Measurements from ENCODE around the gene NIM1K. TPM values are rescaled to one million over a fixed set of nuclear protein-coding genes. Genes with fewer than 3 reads are reported as not detected.

NIM1K gene
- under 1 TPM in 1 of 4 donors, not detected in 3; 0.32 TPM for total RNA-seq

DNA sequence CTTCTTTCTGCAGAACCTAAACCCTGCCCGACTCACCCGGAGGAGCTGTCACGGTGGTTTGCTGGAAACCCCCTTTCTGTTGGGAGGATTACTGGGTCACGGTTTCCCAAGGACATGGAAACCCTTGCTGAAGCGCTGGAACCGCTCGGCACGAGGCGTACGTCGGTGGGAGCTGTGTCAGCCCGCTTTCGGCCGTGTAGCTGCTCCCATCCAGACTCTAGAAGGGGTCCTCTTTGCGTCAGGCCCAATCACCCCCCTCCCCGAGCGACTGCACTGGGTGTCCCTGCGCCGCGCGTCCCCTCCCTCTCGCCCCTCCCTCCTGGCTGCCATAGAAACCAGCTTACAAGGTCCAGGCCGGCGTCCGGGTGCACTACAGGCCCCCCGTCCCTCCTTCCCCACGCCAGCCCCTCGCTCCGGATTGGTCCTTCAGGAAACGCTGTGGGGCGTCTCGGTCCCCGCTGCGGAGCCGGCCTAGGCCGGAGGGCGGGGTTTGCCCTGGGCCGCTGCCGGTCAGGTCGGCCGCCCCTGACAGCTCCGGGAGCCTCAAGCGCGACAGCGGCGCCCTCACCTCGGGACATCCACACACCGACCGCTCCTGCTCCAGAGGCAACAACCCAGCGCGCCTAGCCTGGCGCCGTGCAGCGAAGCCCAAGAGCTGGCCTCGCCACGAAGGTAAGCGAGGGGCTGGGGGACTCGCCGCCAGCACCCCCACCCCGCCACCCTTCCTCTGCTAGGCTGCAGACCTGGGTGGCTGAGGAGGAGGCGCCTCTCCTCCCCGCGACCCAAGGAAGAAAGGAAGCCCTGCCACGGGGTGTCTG is at the start of gene NIM1K:
NIM1K (plus strand) TSS at position 486 of the 818 bp plus-strand sequence. CDS start 53,551 bp downstream, outside the sequence.
- 2% methylated on average over 61 of the region's 64 CpGs; no CpG with 5 or more reads in 1 of the 2 donors for WGBS, 2 donors (ENCODE audit: low coverage in 1 of 2)
- TF ChIP-seq POLR2AphosphoS5 (IDR thresholded peaks at IDR 0.05): peak in 1 of 3 donors; percentile 33
- no peak for TF ChIP-seq POLR2A (IDR thresholded peaks at IDR 0.05)
- TF ChIP-seq, protein P1, sequence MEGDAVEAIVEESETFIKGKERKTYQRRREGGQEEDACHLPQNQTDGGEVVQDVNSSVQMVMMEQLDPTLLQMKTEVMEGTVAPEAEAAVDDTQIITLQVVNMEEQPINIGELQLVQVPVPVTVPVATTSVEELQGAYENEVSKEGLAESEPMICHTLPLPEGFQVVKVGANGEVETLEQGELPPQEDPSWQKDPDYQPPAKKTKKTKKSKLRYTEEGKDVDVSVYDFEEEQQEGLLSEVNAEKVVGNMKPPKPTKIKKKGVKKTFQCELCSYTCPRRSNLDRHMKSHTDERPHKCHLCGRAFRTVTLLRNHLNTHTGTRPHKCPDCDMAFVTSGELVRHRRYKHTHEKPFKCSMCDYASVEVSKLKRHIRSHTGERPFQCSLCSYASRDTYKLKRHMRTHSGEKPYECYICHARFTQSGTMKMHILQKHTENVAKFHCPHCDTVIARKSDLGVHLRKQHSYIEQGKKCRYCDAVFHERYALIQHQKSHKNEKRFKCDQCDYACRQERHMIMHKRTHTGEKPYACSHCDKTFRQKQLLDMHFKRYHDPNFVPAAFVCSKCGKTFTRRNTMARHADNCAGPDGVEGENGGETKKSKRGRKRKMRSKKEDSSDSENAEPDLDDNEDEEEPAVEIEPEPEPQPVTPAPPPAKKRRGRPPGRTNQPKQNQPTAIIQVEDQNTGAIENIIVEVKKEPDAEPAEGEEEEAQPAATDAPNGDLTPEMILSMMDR (IDR thresholded peaks at IDR 0.05): no peak
- H3K27ac ChIP-seq: peak within 1 kb of the TSS; percentile 40 to 55 (median 50)
- in situ Hi-C loops (cut with MboI; ENCODE audit: low pct_ligation_motif_present in 1 of 4, low pct_unique_long_range_greater_than_20kb in 1 of 4, low sequenced_read_pairs in 3 of 4): no loop called here
- peak; percentile 62 for DNase-seq
- H3K4me3 ChIP-seq: peak within 1 kb of the TSS; percentile 30 to 71 (median 48)
- H3K4me1 ChIP-seq: peaks cover 7 to 25% (median 17%) of the 10 kb centered on the region in 4 donors
- no peaks in the 10 kb centered on the region for H3K9me3 ChIP-seq
- intact Hi-C loops (cut with DNase I; ENCODE audit: low total_unique reads): no loop called here
- H3K27me3 ChIP-seq: peaks cover 23% of the 10 kb centered on the region
- no peaks in the 10 kb centered on the region for H3K36me3 ChIP-seq

- 95 to 96% methylated on average over 3 of the region's 3 CpGs for WGBS, 2 donors (ENCODE audit: low coverage in 1 of 2)
- intact Hi-C loops (cut with DNase I; ENCODE audit: low total_unique reads) (no loop called here), in situ Hi-C loops (cut with MboI; ENCODE audit: low pct_ligation_motif_present in 1 of 4, low pct_unique_long_range_greater_than_20kb in 1 of 4, low sequenced_read_pairs in 3 of 4) (no loop called here)
- DNase-seq: no peak
- TF ChIP-seq POLR2A (IDR thresholded peaks at IDR 0.05) (no peak), EP300 (IDR thresholded peaks at IDR 0.05; ENCODE audit: low read depth) (no peak)
- TF ChIP-seq, protein P1 (IDR thresholded peaks at IDR 0.05): no peak
- H3K27ac ChIP-seq: no peak overlapping the region
- H3K27me3 ChIP-seq: no peaks in the 10 kb centered on the region
- H3K4me3 ChIP-seq: no peak overlapping the region
- peaks cover 0 to 12% (median 0%) of the 10 kb centered on the region in 4 donors for H3K36me3 ChIP-seq
- H3K9me3 ChIP-seq: no peaks in the 10 kb centered on the region
- no peaks in the 10 kb centered on the region for H3K4me1 ChIP-seq
These were observed 47.0 kb upstream of the NIM1K start for GRCh38 chr5:43145071-43145470.

GRCh38 chr5:43146958-43147357 is 45.1 kb upstream of the NIM1K start:
- in situ Hi-C loops (cut with MboI; ENCODE audit: low pct_ligation_motif_present in 1 of 4, low pct_unique_long_range_greater_than_20kb in 1 of 4, low sequenced_read_pairs in 3 of 4): no loop called here
- intact Hi-C loops (cut with DNase I; ENCODE audit: low total_unique reads): no loop called here
- no peak for DNase-seq
- Histone ChIP-seq H3K27ac (no peak overlapping the region), H3K36me3 (peaks cover 0 to 12% (median 0%) of the 10 kb centered on the region in 4 donors), H3K27me3 (no peaks in the 10 kb centered on the region), H3K4me1 (no peaks in the 10 kb centered on the region), H3K9me3 (no peaks in the 10 kb centered on the region), H3K4me3 (no peak overlapping the region)
- WGBS, 2 donors (ENCODE audit: low coverage in 1 of 2): 93 to 100% methylated on average over 1 of the region's 1 CpG
- TF ChIP-seq POLR2AphosphoS5 (IDR thresholded peaks at IDR 0.05): no peak
- no peak for TF ChIP-seq POLR2A (IDR thresholded peaks at IDR 0.05)
- TF ChIP-seq, protein P1 (IDR thresholded peaks at IDR 0.05): no peak
- TF ChIP-seq EP300 (IDR thresholded peaks at IDR 0.05; ENCODE audit: low read depth): no peak

- in situ Hi-C loops (cut with MboI; ENCODE audit: low pct_ligation_motif_present in 1 of 4, low pct_unique_long_range_greater_than_20kb in 1 of 4, low sequenced_read_pairs in 3 of 4): no loop called here
- intact Hi-C loops (cut with DNase I; ENCODE audit: low total_unique reads): no loop called here
- Histone ChIP-seq H3K4me1 (no peaks in the 10 kb centered on the region), H3K36me3 (peaks cover 0 to 12% (median 0%) of the 10 kb centered on the region in 4 donors), H3K9me3 (no peaks in the 10 kb centered on the region), H3K27me3 (no peaks in the 10 kb centered on the region), H3K4me3 (no peak overlapping the region), H3K27ac (no peak overlapping the region)
- 45 to 54% methylated on average over 1 of the region's 1 CpG for WGBS, 2 donors (ENCODE audit: low coverage in 1 of 2)
- no peak for DNase-seq
- TF ChIP-seq, protein P1 (IDR thresholded peaks at IDR 0.05): no peak
- TF ChIP-seq POLR2A (IDR thresholded peaks at IDR 0.05) (no peak), EP300 (IDR thresholded peaks at IDR 0.05; ENCODE audit: low read depth) (no peak)
These were observed 43.6 kb upstream of the NIM1K start for GRCh38 chr5:43148417-43148816.

Data from transverse colon (tissue), 4 donors.